Chondrocyte (in vitro differentiated cells): ENCODE results near the gene FHL1. TPM values are rescaled to one million over a fixed set of nuclear protein-coding genes. Genes with fewer than 3 reads are reported as not detected.

Experiments
- DNase-seq: peaks from one replicate; pipeline ENCODE4 v3.0.0; 2021; ENCODE audit warnings: mixed read lengths, low spot score
- H3K27ac Mint-ChIP-seq: one replicate; pipeline ENCODE4 v1.8.0; 2021; ENCODE audit warnings: mild to moderate bottlenecking, moderate library complexity, mixed read lengths; ENCODE audit not compliant: unreplicated experiment
- H3K27me3 Mint-ChIP-seq: 2 replicates; pipeline ENCODE4 v1.8.0; 2021; ENCODE audit warnings: low read depth, mixed read lengths
- H3K36me3 Mint-ChIP-seq: 2 replicates; pipeline ENCODE4 v1.8.0; 2021; ENCODE audit warnings: low read depth, mixed read lengths
- H3K4me1 Mint-ChIP-seq: 2 replicates; pipeline ENCODE4 v1.8.0; 2021; ENCODE audit warnings: low read depth, mild to moderate bottlenecking, mixed read lengths
- H3K4me3 Mint-ChIP-seq: one replicate; pipeline ENCODE4 v1.8.0; 2021; ENCODE audit warnings: mild to moderate bottlenecking, moderate library complexity, mixed read lengths; ENCODE audit not compliant: unreplicated experiment
- H3K9me3 Mint-ChIP-seq: 2 replicates; pipeline ENCODE4 v1.8.0; 2021; ENCODE audit warnings: low read depth, mixed read lengths
- CTCF ChIP-seq: fragments of 200-600 bp; sonication (generic); IDR thresholded peaks from 2 replicates; pipeline ENCODE4 v1.5.0; 2021; ENCODE audit warnings: antibody characterized with exemption, mild to moderate bottlenecking, moderate library complexity
- total RNA-seq: library from RNA; stranded (reverse); gene quantifications from 3 replicates; pipeline ENCODE4 v1.2.1, GENCODE V29; 2021

Gene FHL1
- total RNA-seq, 1 donor from 2014 or later = 1,032 TPM

- Mint-ChIP-seq H3K9me3 (peaks cover 4% of the 10 kb centered on the region), H3K4me3 (no peak overlapping the region), H3K27ac (peak overlapping the region; percentile 75), H3K27me3 (no peaks in the 10 kb centered on the region), H3K4me1 (peaks cover 92% of the 10 kb centered on the region), H3K36me3 (peaks cover 15% of the 10 kb centered on the region)
- TF ChIP-seq CTCF = no peak
- DNase-seq = no peak
These were observed 47.9 kb downstream of the FHL1 start for GRCh38 chrX:136195247-136195646.

GRCh38 chrX:136196691-136197155 is 49.4 kb downstream of the FHL1 start:
- no peak for TF ChIP-seq CTCF
- Mint-ChIP-seq H3K27me3 (no peaks in the 10 kb centered on the region), H3K36me3 (peaks cover 14% of the 10 kb centered on the region), H3K9me3 (peaks cover 4% of the 10 kb centered on the region), H3K27ac (peak overlapping the region; percentile 89), H3K4me3 (peak overlapping the region; percentile 40), H3K4me1 (peaks cover 95% of the 10 kb centered on the region)
- DNase-seq = no peak

GRCh38 chrX:136198010-136198409 is 50.7 kb downstream of the FHL1 start:
- peaks cover 4% of the 10 kb centered on the region for H3K9me3 Mint-ChIP-seq

GRCh38 chrX:136198678-136199243 is 51.4 kb downstream of the FHL1 start:
- Mint-ChIP-seq H3K27me3 (no peaks in the 10 kb centered on the region), H3K27ac (peak overlapping the region; percentile 88), H3K4me1 (peaks cover 95% of the 10 kb centered on the region), H3K4me3 (peak overlapping the region; percentile 50), H3K36me3 (peaks cover 12% of the 10 kb centered on the region), H3K9me3 (peaks cover 1% of the 10 kb centered on the region)
- no peak for DNase-seq
- no peak for TF ChIP-seq CTCF

More at GRCh38 chrX:136198010-136198409, 50.7 kb downstream of the FHL1 start:
- H3K4me1 Mint-ChIP-seq = peaks cover 95% of the 10 kb centered on the region
- H3K27ac Mint-ChIP-seq = peak overlapping the region; percentile 53
- H3K36me3 Mint-ChIP-seq = peaks cover 16% of the 10 kb centered on the region
- no peak for TF ChIP-seq CTCF
- peak overlapping the region; percentile 20 for H3K4me3 Mint-ChIP-seq
- H3K27me3 Mint-ChIP-seq = no peaks in the 10 kb centered on the region
- no peak for DNase-seq

GRCh38 chrX:136199365-136199764 is 52.0 kb downstream of the FHL1 start:
- Mint-ChIP-seq H3K4me1 (peaks cover 94% of the 10 kb centered on the region), H3K9me3 (no peaks in the 10 kb centered on the region), H3K27ac (peak overlapping the region; percentile 88), H3K4me3 (peak overlapping the region; percentile 50), H3K36me3 (peaks cover 9% of the 10 kb centered on the region), H3K27me3 (no peaks in the 10 kb centered on the region)
- peak; percentile 9 for TF ChIP-seq CTCF
- no peak for DNase-seq
